ENCODE measurements around the gene TGM5. TPM values are rescaled to one million over a fixed set of nuclear protein-coding genes. Genes with fewer than 3 reads are reported as not detected.

The TGM5 gene
- total and polyA plus RNA-seq, 2 experiments from 2014 or later = not detected

DNA sequence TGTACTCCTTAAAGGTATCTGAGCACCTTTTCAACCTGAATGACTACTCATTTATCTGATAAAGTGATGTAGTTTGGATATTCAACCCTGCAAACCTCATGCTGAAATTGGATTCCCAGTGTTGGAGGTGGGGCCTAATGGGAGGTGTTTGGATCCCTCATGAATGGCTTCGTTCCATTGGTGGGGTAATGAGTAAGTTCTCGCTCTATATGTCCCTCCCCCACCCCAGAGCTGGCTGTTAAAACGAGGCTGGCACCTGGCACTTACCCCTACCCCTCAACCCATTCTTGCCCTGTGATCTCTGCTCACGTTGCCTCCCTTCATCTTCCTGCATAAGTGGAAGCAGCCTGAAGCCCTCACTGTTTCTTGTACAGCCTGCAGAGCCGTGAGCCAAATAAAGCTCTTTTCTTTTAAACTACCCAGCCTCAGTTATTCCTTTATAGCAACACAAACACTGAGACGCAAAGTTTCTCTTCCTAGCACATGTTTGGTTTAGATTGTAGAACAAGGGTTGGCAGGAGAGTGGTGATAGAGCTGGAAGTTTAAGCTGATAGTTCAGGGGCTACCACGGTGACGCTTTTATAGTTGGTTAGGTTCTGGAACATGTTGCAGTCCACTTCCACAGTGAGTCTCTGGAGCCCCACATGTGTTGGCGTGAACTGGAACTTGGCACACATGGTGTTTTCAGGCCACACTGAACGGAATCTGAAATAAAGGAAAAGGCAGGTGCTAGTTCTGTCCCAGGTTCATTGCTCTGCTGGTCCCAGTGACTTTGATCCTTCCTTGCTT, 69.8 kb downstream of the TGM5 start:
- Histone ChIP-seq H3K36me3 (ENCODE audit: insufficient read depth) (0 out of 2 replicates have a peak, but pooled peaks cover 3% of the 10 kb centered on the region), H3K9me2 (ENCODE audit: insufficient read depth) (no peaks in the 10 kb centered on the region), H3K79me2 (replicated peaks; ENCODE audit: insufficient read depth) (no peaks in the 10 kb centered on the region), H3F3A (replicated peaks; ENCODE audit: low read depth) (no peaks in the 10 kb centered on the region), H2AFZ (no peak overlapping the region), H3K4me3 (no peak overlapping the region), H3K4me1 (ENCODE audit: insufficient read depth) (no peaks in the 10 kb centered on the region), H4K20me1 (replicated peaks; ENCODE audit: insufficient read depth) (no peaks in the 10 kb centered on the region), H3K27ac (ENCODE audit: low read depth) (no peak overlapping the region), H3K27me3 (ENCODE audit: insufficient read depth) (no peaks in the 10 kb centered on the region), H3K4me2 (no peak overlapping the region)
- Mint-ChIP-seq H3K27ac (no peak overlapping the region), H3K9me3 (peaks cover 7% of the 10 kb centered on the region; the same call in 2 of the 3 replicates), H3K27me3 (ENCODE audit: insufficient read depth, low read depth, poor library complexity) (no peaks in the 10 kb centered on the region), H3K4me1 (no peaks in the 10 kb centered on the region; the same call in 2 of the 3 replicates), H3K36me3 (ENCODE audit: low read depth) (peaks cover 16% of the 10 kb centered on the region), H3K4me3 (no peak overlapping the region)
- ATAC-seq (no peak; the same call in 2 of the 3 replicates), DNase-seq (ENCODE audit: low spot score) (no peak)
- TF ChIP-seq, protein P1, sequence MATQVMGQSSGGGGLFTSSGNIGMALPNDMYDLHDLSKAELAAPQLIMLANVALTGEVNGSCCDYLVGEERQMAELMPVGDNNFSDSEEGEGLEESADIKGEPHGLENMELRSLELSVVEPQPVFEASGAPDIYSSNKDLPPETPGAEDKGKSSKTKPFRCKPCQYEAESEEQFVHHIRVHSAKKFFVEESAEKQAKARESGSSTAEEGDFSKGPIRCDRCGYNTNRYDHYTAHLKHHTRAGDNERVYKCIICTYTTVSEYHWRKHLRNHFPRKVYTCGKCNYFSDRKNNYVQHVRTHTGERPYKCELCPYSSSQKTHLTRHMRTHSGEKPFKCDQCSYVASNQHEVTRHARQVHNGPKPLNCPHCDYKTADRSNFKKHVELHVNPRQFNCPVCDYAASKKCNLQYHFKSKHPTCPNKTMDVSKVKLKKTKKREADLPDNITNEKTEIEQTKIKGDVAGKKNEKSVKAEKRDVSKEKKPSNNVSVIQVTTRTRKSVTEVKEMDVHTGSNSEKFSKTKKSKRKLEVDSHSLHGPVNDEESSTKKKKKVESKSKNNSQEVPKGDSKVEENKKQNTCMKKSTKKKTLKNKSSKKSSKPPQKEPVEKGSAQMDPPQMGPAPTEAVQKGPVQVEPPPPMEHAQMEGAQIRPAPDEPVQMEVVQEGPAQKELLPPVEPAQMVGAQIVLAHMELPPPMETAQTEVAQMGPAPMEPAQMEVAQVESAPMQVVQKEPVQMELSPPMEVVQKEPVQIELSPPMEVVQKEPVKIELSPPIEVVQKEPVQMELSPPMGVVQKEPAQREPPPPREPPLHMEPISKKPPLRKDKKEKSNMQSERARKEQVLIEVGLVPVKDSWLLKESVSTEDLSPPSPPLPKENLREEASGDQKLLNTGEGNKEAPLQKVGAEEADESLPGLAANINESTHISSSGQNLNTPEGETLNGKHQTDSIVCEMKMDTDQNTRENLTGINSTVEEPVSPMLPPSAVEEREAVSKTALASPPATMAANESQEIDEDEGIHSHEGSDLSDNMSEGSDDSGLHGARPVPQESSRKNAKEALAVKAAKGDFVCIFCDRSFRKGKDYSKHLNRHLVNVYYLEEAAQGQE (IDR thresholded peaks at IDR 0.05; ENCODE audit: unreplicated experiment) = no peak
- TF ChIP-seq STAT1 (IDR thresholded peaks at IDR 0.05; ENCODE audit: unreplicated experiment) = no peak
- no peak for TF ChIP-seq NANOG (IDR thresholded peaks at IDR 0.05; ENCODE audit: borderline replicate concordance)
- no peak for TF ChIP-seq EZH2phosphoT487 (IDR thresholded peaks at IDR 0.05; ENCODE audit: unreplicated experiment)
- TF ChIP-seq ZNF331 (CRISPR knock-in tag; IDR thresholded peaks at IDR 0.05; ENCODE audit: low read depth) = no peak
- no peak for TF ChIP-seq ZNF114 (CRISPR knock-in tag; IDR thresholded peaks at IDR 0.05)
- no peak for TF ChIP-seq POLR2AphosphoS5 (IDR thresholded peaks at IDR 0.05; ENCODE audit: low read depth)
- TF ChIP-seq, protein P2, sequence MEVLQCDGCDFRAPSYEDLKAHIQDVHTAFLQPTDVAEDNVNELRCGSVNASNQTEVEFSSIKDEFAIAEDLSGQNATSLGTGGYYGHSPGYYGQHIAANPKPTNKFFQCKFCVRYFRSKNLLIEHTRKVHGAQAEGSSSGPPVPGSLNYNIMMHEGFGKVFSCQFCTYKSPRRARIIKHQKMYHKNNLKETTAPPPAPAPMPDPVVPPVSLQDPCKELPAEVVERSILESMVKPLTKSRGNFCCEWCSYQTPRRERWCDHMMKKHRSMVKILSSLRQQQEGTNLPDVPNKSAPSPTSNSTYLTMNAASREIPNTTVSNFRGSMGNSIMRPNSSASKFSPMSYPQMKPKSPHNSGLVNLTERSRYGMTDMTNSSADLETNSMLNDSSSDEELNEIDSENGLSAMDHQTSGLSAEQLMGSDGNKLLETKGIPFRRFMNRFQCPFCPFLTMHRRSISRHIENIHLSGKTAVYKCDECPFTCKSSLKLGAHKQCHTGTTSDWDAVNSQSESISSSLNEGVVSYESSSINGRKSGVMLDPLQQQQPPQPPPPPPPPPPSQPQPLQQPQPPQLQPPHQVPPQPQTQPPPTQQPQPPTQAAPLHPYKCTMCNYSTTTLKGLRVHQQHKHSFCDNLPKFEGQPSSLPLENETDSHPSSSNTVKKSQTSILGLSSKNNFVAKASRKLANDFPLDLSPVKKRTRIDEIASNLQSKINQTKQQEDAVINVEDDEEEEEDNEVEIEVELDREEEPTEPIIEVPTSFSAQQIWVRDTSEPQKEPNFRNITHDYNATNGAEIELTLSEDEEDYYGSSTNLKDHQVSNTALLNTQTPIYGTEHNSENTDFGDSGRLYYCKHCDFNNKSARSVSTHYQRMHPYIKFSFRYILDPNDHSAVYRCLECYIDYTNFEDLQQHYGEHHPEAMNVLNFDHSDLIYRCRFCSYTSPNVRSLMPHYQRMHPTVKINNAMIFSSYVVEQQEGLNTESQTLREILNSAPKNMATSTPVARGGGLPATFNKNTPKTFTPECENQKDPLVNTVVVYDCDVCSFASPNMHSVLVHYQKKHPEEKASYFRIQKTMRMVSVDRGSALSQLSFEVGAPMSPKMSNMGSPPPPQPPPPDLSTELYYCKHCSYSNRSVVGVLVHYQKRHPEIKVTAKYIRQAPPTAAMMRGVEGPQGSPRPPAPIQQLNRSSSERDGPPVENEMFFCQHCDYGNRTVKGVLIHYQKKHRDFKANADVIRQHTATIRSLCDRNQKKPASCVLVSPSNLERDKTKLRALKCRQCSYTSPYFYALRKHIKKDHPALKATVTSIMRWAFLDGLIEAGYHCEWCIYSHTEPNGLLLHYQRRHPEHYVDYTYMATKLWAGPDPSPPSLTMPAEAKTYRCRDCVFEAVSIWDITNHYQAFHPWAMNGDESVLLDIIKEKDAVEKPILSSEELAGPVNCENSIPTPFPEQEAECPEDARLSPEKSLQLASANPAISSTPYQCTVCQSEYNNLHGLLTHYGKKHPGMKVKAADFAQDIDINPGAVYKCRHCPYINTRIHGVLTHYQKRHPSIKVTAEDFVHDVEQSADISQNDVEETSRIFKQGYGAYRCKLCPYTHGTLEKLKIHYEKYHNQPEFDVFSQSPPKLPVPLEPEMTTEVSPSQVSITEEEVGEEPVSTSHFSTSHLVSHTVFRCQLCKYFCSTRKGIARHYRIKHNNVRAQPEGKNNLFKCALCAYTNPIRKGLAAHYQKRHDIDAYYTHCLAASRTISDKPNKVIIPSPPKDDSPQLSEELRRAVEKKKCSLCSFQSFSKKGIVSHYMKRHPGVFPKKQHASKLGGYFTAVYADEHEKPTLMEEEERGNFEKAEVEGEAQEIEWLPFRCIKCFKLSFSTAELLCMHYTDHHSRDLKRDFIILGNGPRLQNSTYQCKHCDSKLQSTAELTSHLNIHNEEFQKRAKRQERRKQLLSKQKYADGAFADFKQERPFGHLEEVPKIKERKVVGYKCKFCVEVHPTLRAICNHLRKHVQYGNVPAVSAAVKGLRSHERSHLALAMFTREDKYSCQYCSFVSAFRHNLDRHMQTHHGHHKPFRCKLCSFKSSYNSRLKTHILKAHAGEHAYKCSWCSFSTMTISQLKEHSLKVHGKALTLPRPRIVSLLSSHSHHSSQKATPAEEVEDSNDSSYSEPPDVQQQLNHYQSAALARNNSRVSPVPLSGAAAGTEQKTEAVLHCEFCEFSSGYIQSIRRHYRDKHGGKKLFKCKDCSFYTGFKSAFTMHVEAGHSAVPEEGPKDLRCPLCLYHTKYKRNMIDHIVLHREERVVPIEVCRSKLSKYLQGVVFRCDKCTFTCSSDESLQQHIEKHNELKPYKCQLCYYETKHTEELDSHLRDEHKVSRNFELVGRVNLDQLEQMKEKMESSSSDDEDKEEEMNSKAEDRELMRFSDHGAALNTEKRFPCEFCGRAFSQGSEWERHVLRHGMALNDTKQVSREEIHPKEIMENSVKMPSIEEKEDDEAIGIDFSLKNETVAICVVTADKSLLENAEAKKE (CRISPR knock-in tag; IDR thresholded peaks at IDR 0.05) = no peak
- no peak for TF ChIP-seq EZH2 (IDR thresholded peaks at IDR 0.05; ENCODE audit: low read depth, unreplicated experiment)
- TF ChIP-seq, protein P3, sequence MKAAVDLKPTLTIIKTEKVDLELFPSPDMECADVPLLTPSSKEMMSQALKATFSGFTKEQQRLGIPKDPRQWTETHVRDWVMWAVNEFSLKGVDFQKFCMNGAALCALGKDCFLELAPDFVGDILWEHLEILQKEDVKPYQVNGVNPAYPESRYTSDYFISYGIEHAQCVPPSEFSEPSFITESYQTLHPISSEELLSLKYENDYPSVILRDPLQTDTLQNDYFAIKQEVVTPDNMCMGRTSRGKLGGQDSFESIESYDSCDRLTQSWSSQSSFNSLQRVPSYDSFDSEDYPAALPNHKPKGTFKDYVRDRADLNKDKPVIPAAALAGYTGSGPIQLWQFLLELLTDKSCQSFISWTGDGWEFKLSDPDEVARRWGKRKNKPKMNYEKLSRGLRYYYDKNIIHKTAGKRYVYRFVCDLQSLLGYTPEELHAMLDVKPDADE (IDR thresholded peaks at IDR 0.05) = no peak
- TF ChIP-seq, protein P4, sequence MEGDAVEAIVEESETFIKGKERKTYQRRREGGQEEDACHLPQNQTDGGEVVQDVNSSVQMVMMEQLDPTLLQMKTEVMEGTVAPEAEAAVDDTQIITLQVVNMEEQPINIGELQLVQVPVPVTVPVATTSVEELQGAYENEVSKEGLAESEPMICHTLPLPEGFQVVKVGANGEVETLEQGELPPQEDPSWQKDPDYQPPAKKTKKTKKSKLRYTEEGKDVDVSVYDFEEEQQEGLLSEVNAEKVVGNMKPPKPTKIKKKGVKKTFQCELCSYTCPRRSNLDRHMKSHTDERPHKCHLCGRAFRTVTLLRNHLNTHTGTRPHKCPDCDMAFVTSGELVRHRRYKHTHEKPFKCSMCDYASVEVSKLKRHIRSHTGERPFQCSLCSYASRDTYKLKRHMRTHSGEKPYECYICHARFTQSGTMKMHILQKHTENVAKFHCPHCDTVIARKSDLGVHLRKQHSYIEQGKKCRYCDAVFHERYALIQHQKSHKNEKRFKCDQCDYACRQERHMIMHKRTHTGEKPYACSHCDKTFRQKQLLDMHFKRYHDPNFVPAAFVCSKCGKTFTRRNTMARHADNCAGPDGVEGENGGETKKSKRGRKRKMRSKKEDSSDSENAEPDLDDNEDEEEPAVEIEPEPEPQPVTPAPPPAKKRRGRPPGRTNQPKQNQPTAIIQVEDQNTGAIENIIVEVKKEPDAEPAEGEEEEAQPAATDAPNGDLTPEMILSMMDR (conservative IDR thresholded peaks at IDR 0.05; ENCODE audit: low read depth in 2 of 2) = no peak
